Esophagus muscularis mucosa (tissue), 4 donors: ENCODE measurements around the gene SETD1A. TPM values are rescaled to one million over a fixed set of nuclear protein-coding genes. Genes with fewer than 3 reads are reported as not detected.

Experiments
- DNase-seq: peaks from one replicate; pipeline ENCODE4 v3.0.0-alpha.2; 2017; ENCODE audit errors: extremely low spot score
- H3K27ac ChIP-seq, 4 donors: fragments of 200-600 bp; sonication (generic); replicated peaks in 1 of 4; 1 replicate in 3 of 4; 2 replicates in 1 of 4; pipeline ENCODE4 v1.5.1; 2016 to 2019; ENCODE audit warnings: mild to moderate bottlenecking in 1 of 4
- H3K27me3 ChIP-seq, 4 donors: fragments of 200-600 bp; sonication (generic); one replicate each; pipeline versions ENCODE4 v1.5.1 to v1.6.0; 2016 to 2019
- H3K36me3 ChIP-seq, 4 donors: fragments of 200-600 bp; sonication (generic); one replicate each; pipeline ENCODE4 v1.5.1; 2016 to 2019
- H3K4me1 ChIP-seq, 4 donors: fragments of 200-600 bp; sonication (generic); one replicate each; pipeline ENCODE4 v1.5.1; 2016 to 2019
- H3K4me3 ChIP-seq, 4 donors: fragments of 200-600 bp; sonication (generic); 1 replicate in 2 of 4; 2 replicates in 2 of 4; pipeline ENCODE4 v1.5.1; 2016 to 2019; ENCODE audit warnings: mild to moderate bottlenecking in 4 of 4, moderate library complexity in 1 of 4
- H3K9me3 ChIP-seq, 4 donors: fragments of 200-600 bp; sonication (generic); 1 replicate in 3 of 4; 2 replicates in 1 of 4; pipeline ENCODE4 v1.5.1; 2016 to 2019
- EP300 ChIP-seq: sonication (generic); formaldehyde crosslinking; IDR thresholded peaks from one replicate; pipeline ENCODE4 v1.6.1; 2017; ENCODE audit warnings: antibody characterized with exemption
- POLR2A ChIP-seq: fragments of 450-650 bp; IDR thresholded peaks from one replicate; pipeline ENCODE4 v1.6.1; 2017; ENCODE audit warnings: antibody characterized with exemption, moderate library complexity, mild to moderate bottlenecking, low read depth
- POLR2AphosphoS5 ChIP-seq, 2 donors: sonication (generic); formaldehyde crosslinking; IDR thresholded peaks; one replicate each; pipeline ENCODE4 v1.6.1; 2017; ENCODE audit warnings: antibody characterized with exemption in 2 of 2
- WGBS: methylation state at CpG from one replicate; pipeline ENCODE4 v1.1.5; 2018; 5-methylcytosine and 5-hydroxymethylcytosine counted together
- intact Hi-C: fragments of 100-400 bp; cut with DNase I; formaldehyde crosslinking; loops from one replicate; pipeline ENCODE4 v1.15.1; 2023
- total RNA-seq, 4 donors: library from RNA; depleted of rRNA; stranded (reverse); fragments of >200 nt; gene quantifications; one replicate each; pipeline versions ENCODE4 v1.1.0 to v1.2.1, GENCODE V29; 2016
- TF ChIP-seq, protein P1 (sequence below), 3 experiments: fragments of 200-600 bp in 2 of 3; fragments of 450-650 bp in 1 of 3; sonication (generic) in 2 of 3; IDR thresholded peaks; one replicate each; pipeline ENCODE4 v1.5.1; 2017 to 2019; ENCODE audit warnings: antibody characterized with exemption in 3 of 3, mild to moderate bottlenecking in 2 of 3, moderate library complexity in 1 of 3

The SETD1A gene
- total RNA-seq, 4 donors from 2014 or later = 7.1 to 25.4 (median 9.9) TPM

DNA sequence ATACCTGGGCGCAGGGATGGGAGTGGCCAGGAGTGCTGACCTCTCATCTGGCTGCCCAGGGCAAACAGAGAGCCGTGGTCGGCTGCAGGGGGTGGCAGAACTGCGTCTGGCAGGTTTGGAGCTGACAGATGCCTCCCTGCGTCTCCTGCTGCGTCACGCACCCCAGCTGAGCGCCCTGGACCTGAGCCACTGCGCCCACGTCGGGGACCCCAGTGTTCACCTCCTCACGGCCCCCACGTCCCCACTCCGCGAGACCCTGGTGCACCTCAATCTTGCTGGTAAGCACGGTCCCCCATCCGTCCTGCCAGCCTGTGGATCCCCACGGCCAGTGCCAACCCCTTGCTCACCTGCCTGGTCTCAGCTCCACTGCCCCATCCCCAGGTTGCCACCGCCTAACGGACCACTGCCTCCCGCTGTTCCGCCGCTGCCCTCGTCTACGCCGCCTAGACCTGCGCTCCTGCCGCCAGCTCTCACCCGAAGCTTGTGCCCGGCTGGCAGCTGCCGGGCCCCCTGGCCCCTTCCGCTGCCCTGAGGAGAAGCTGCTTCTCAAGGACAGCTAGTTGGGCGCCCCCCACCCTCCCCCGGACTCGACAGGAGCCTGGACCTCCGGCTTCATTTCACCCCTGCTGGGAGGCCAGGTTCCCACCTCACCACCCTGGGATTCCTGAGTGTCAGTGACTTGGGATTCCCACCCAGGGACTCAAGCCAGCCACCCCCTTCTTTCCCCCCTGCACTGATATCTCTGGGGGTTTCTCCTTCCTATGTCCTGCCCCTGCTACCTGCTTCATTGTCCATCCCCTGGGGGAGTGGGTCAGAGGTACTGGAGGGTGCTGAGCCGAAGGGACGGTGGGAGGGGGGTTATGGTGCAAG lies 10.6 kb upstream of the SETD1A start:
- DNase-seq = no peak
- H3K27me3 ChIP-seq = no peaks in the 10 kb centered on the region
- 86% methylated on average over 36 of the region's 38 CpGs for WGBS
- H3K27ac ChIP-seq = peak overlapping the region; percentile 91 to 99 (median 92)
- no peak overlapping the region for H3K4me3 ChIP-seq
- intact Hi-C loops = no loop called here
- TF ChIP-seq, protein P1, sequence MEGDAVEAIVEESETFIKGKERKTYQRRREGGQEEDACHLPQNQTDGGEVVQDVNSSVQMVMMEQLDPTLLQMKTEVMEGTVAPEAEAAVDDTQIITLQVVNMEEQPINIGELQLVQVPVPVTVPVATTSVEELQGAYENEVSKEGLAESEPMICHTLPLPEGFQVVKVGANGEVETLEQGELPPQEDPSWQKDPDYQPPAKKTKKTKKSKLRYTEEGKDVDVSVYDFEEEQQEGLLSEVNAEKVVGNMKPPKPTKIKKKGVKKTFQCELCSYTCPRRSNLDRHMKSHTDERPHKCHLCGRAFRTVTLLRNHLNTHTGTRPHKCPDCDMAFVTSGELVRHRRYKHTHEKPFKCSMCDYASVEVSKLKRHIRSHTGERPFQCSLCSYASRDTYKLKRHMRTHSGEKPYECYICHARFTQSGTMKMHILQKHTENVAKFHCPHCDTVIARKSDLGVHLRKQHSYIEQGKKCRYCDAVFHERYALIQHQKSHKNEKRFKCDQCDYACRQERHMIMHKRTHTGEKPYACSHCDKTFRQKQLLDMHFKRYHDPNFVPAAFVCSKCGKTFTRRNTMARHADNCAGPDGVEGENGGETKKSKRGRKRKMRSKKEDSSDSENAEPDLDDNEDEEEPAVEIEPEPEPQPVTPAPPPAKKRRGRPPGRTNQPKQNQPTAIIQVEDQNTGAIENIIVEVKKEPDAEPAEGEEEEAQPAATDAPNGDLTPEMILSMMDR (IDR thresholded peaks at IDR 0.05) = no peak
- TF ChIP-seq POLR2AphosphoS5 (IDR thresholded peaks at IDR 0.05) (no peak), POLR2A (no peak), EP300 (no peak)
- peaks cover 0 to 41% (median 28%) of the 10 kb centered on the region in 4 donors for H3K36me3 ChIP-seq
- no peaks in the 10 kb centered on the region for H3K9me3 ChIP-seq
- peaks cover 25 to 44% (median 41%) of the 10 kb centered on the region in 4 donors for H3K4me1 ChIP-seq

DNA sequence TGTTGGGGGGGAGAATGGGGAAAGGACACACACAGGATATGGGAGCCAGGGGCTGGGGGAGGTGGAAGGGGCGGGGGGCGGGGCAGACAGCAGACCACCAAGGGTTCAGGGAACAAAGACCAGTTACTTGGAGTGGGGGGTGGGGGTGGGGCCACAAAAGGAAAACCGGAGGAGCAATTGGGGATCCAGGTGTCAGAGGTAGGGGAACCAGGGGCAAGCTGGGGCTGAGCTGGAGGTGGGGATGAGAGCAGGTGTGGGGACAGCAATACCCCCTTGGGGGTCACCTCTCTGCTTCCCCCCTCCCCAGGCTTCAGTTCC lies 10.1 kb upstream of the SETD1A start:
- intact Hi-C loops = no loop called here
- DNase-seq = no peak
- peak overlapping the region; percentile 91 to 99 (median 92) for H3K27ac ChIP-seq
- H3K4me3 ChIP-seq = peak overlapping the region in 3 of 4 donors; percentile 83 to 97 (median 94)
- no peaks in the 10 kb centered on the region for H3K27me3 ChIP-seq
- peaks cover 21 to 45% (median 41%) of the 10 kb centered on the region in 4 donors for H3K4me1 ChIP-seq
- H3K9me3 ChIP-seq = no peaks in the 10 kb centered on the region
- TF ChIP-seq POLR2AphosphoS5 (IDR thresholded peaks at IDR 0.05) (no peak), POLR2A (no peak), EP300 (no peak)
- TF ChIP-seq, protein P1 (IDR thresholded peaks at IDR 0.05) = no peak
- 45% methylated on average over 3 of the region's 3 CpGs for WGBS
- H3K36me3 ChIP-seq = peaks cover 0 to 38% (median 25%) of the 10 kb centered on the region in 4 donors

DNA sequence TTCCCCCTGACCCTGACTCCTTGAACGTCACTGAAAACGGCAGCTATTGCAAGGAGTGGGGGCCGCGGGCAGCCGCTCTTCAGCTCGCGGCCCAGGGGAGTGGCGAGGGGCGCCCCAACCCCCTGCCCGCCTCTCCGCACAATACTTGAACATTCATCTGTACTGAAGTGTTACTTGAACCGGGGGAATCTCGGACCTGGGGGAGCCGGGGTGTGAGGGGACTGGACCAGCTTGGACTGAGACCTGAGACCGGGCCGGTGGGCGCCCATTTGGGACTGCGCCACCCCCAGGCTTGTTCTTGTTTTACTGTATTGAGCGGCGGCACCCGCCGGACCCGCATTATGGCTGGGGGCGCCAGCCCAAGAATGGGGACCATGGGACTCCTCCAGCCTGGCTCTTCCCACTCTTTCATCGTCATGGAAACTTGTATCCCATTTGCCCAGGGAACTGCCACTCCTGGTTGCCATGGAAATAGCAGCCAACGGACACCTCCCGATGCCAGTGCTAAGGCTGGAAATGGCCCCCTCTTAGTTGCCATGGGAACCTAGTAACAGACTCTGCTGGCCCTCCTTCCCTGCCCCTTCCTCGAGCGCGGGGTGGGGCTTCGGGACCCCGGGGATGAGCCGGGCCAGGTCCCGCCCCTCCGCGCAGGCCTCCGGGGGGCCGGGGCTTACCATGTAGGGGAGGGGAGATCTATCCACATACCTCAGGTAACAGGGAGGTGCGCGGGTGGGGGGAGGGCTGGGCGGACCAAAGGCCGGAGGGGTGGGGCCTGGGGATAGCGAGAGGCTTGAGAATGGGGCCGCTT lies 9.5 kb upstream of the SETD1A start:
- 25% methylated on average over 31 of the region's 44 CpGs for WGBS
- H3K27me3 ChIP-seq = no peaks in the 10 kb centered on the region
- peaks cover 0 to 33% (median 20%) of the 10 kb centered on the region in 4 donors for H3K36me3 ChIP-seq
- H3K4me3 ChIP-seq = peak overlapping the region; percentile 83 to 98 (median 96)
- intact Hi-C loops = no loop called here
- peaks cover 21 to 51% (median 45%) of the 10 kb centered on the region in 4 donors for H3K4me1 ChIP-seq
- DNase-seq = peak; percentile 96
- H3K27ac ChIP-seq = peak overlapping the region; percentile 91 to 99 (median 92)
- peak; percentile 41 to 45 for TF ChIP-seq POLR2AphosphoS5 (IDR thresholded peaks at IDR 0.05)
- TF ChIP-seq, protein P1 (IDR thresholded peaks at IDR 0.05) = no peak
- H3K9me3 ChIP-seq = no peaks in the 10 kb centered on the region

DNA sequence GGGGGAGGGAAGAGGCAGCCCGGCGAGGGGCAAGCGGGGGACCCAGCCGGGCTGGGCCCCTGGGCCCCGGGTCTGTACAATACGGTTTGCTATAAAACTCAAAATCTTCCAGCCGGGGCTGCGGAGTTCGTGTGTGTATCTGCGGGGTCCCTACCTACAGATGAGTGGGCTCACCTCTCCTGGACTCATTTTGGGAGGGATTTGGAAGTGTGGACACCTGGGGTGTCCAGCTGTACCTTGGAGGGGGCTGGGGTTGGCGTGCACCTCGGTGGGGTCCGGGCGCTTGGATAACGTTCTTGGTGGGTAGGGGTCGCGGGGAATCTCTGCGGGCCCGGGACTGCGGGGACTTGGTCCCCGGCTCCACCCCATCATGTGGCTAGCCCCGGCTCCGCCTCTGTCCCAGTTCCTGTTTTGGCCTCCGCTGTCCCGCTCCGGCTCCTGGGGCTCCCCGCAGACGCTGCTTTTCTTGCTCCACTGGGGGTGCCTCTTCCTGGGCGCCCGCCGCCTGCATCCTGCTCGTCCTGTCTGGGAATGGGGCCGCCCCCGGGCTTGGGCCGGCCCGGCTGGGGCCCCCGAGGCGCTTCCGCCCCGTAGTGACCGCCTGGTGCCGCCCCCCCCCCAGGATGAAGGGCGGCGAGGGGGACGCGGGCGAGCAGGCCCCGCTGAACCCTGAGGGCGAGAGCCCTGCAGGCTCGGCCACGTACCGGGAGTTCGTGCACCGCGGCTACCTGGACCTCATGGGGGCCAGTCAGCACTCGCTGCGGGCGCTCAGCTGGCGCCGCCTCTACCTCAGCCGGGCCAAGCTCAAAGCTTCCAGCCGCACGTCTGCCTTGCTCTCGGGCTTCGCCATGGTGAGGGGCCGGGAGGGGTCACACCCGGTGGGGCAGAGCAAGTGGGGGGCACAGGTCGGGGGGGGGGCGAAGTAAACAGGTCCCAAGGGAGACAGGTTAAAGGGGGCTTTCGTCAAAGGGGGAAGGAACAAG lies 8.6 kb upstream of the SETD1A start, which contains the start of gene ORAI3:
ORAI3 (plus strand) TSS at position 402 of the 983 bp plus-strand sequence; CDS start at position 624, 222 bp downstream.
- H3K4me1 ChIP-seq = peaks cover 27 to 60% (median 54%) of the 10 kb centered on the region in 4 donors
- 0% methylated on average over 16 of the region's 70 CpGs for WGBS

More for the DNA sequence above, 8.6 kb upstream of the SETD1A start, which contains the start of gene ORAI3:
- H3K27ac ChIP-seq = peak within 1 kb of the TSS; percentile 91 to 99 (median 92)
- H3K27me3 ChIP-seq = no peaks in the 10 kb centered on the region
- peaks cover 0 to 32% (median 20%) of the 10 kb centered on the region in 4 donors for H3K36me3 ChIP-seq
- DNase-seq = no peak
- H3K4me3 ChIP-seq = peak within 1 kb of the TSS; percentile 83 to 98 (median 96)
- intact Hi-C loops = no loop called here
- TF ChIP-seq POLR2AphosphoS5 (IDR thresholded peaks at IDR 0.05) (peak; percentile 72 to 83), EP300 (no peak), POLR2A (peak; percentile 58)
- TF ChIP-seq, protein P1 (IDR thresholded peaks at IDR 0.05) = no peak
- no peaks in the 10 kb centered on the region for H3K9me3 ChIP-seq
